ENCODE measurements around the gene DAB2IP. TPM values are rescaled to one million over a fixed set of nuclear protein-coding genes. Genes with fewer than 3 reads are reported as not detected.

DAB2IP gene
- total RNA-seq, 2 donors from 2014 or later: 0.07 to 0.53 TPM

GRCh38 chr9:121755581-121755980 lies 104.1 kb downstream of the DAB2IP start:
- no peak overlapping the region for H3K27ac Mint-ChIP-seq
- ATAC-seq (no peak), DNase-seq (ENCODE audit: low spot score) (no peak)
- no peaks in the 10 kb centered on the region for H3K4me1 Mint-ChIP-seq (ENCODE audit: low read depth in 2 of 2)
- H3K27me3 Mint-ChIP-seq: peaks cover 0 to 3% of the 10 kb centered on the region in 2 donors
- H3K9me3 Mint-ChIP-seq: no peaks in the 10 kb centered on the region
- H3K36me3 Mint-ChIP-seq: no peaks in the 10 kb centered on the region
- no peak overlapping the region for H3K4me3 Mint-ChIP-seq

- DNase-seq (ENCODE audit: low spot score) (no peak), ATAC-seq (no peak)
- Mint-ChIP-seq H3K4me1 (ENCODE audit: low read depth in 2 of 2) (no peaks in the 10 kb centered on the region), H3K4me3 (no peak overlapping the region), H3K27me3 (peaks cover 0 to 3% of the 10 kb centered on the region in 2 donors), H3K27ac (no peak overlapping the region), H3K9me3 (no peaks in the 10 kb centered on the region), H3K36me3 (no peaks in the 10 kb centered on the region)
Measured at GRCh38 chr9:121756474-121757280, 105.2 kb downstream of the DAB2IP start.

GRCh38 chr9:121757281-121757585 lies 105.8 kb downstream of the DAB2IP start:
- no peaks in the 10 kb centered on the region for H3K4me1 Mint-ChIP-seq (ENCODE audit: low read depth in 2 of 2)
- no peak overlapping the region for H3K4me3 Mint-ChIP-seq
- peaks cover 0 to 3% of the 10 kb centered on the region in 2 donors for H3K27me3 Mint-ChIP-seq
- ATAC-seq: no peak
- no peak overlapping the region for H3K27ac Mint-ChIP-seq
- no peak for DNase-seq (ENCODE audit: low spot score)
- no peaks in the 10 kb centered on the region for H3K9me3 Mint-ChIP-seq
- H3K36me3 Mint-ChIP-seq: no peaks in the 10 kb centered on the region

- no peak for ATAC-seq
Measured at GRCh38 chr9:121758693-121759092, 107.3 kb downstream of the DAB2IP start.

GRCh38 chr9:121759996-121760395 lies 108.6 kb downstream of the DAB2IP start:
- no peak for ATAC-seq
- H3K27me3 Mint-ChIP-seq: peaks cover 0 to 3% of the 10 kb centered on the region in 2 donors

More at GRCh38 chr9:121758693-121759092, 107.3 kb downstream of the DAB2IP start:
- DNase-seq (ENCODE audit: low spot score): no peak
- H3K27ac Mint-ChIP-seq: no peak overlapping the region
- no peaks in the 10 kb centered on the region for H3K4me1 Mint-ChIP-seq (ENCODE audit: low read depth in 2 of 2)
- H3K36me3 Mint-ChIP-seq: no peaks in the 10 kb centered on the region
- H3K4me3 Mint-ChIP-seq: no peak overlapping the region
- H3K27me3 Mint-ChIP-seq: peaks cover 0 to 3% of the 10 kb centered on the region in 2 donors
- no peaks in the 10 kb centered on the region for H3K9me3 Mint-ChIP-seq

GRCh38 chr9:121760571-121760970 lies 109.1 kb downstream of the DAB2IP start:
- H3K9me3 Mint-ChIP-seq: no peaks in the 10 kb centered on the region
- ATAC-seq (no peak), DNase-seq (ENCODE audit: low spot score) (no peak)
- no peaks in the 10 kb centered on the region for H3K4me1 Mint-ChIP-seq (ENCODE audit: low read depth in 2 of 2)
- H3K4me3 Mint-ChIP-seq: no peak overlapping the region
- H3K27ac Mint-ChIP-seq: no peak overlapping the region
- H3K36me3 Mint-ChIP-seq: no peaks in the 10 kb centered on the region
- peaks cover 0 to 3% of the 10 kb centered on the region in 2 donors for H3K27me3 Mint-ChIP-seq

More at GRCh38 chr9:121759996-121760395, 108.6 kb downstream of the DAB2IP start:
- no peaks in the 10 kb centered on the region for H3K4me1 Mint-ChIP-seq (ENCODE audit: low read depth in 2 of 2)
- no peak overlapping the region for H3K4me3 Mint-ChIP-seq
- no peaks in the 10 kb centered on the region for H3K36me3 Mint-ChIP-seq
- H3K9me3 Mint-ChIP-seq: no peaks in the 10 kb centered on the region
- DNase-seq (ENCODE audit: low spot score): no peak
- no peak overlapping the region for H3K27ac Mint-ChIP-seq

- Mint-ChIP-seq H3K36me3 (no peaks in the 10 kb centered on the region), H3K9me3 (no peaks in the 10 kb centered on the region), H3K4me3 (no peak overlapping the region), H3K27ac (no peak overlapping the region), H3K4me1 (ENCODE audit: low read depth in 2 of 2) (no peaks in the 10 kb centered on the region), H3K27me3 (peaks cover 0 to 6% of the 10 kb centered on the region in 2 donors)
- ATAC-seq (no peak), DNase-seq (ENCODE audit: low spot score) (no peak)
Measured at GRCh38 chr9:121763131-121763530, 111.7 kb downstream of the DAB2IP start.

GRCh38 chr9:121763561-121764370 lies 112.3 kb downstream of the DAB2IP start:
- ATAC-seq (no peak), DNase-seq (ENCODE audit: low spot score) (no peak)
- Mint-ChIP-seq H3K4me1 (ENCODE audit: low read depth in 2 of 2) (no peaks in the 10 kb centered on the region), H3K36me3 (no peaks in the 10 kb centered on the region), H3K27ac (no peak overlapping the region), H3K27me3 (peaks cover 0 to 6% of the 10 kb centered on the region in 2 donors), H3K9me3 (no peaks in the 10 kb centered on the region), H3K4me3 (no peak overlapping the region)

GRCh38 chr9:121764371-121764730 lies 112.9 kb downstream of the DAB2IP start:
- peaks cover 0 to 6% of the 10 kb centered on the region in 2 donors for H3K27me3 Mint-ChIP-seq
- DNase-seq (ENCODE audit: low spot score): no peak
- no peak for ATAC-seq
- H3K4me3 Mint-ChIP-seq: no peak overlapping the region
- no peaks in the 10 kb centered on the region for H3K36me3 Mint-ChIP-seq
- H3K27ac Mint-ChIP-seq: no peak overlapping the region
- no peaks in the 10 kb centered on the region for H3K9me3 Mint-ChIP-seq
- no peaks in the 10 kb centered on the region for H3K4me1 Mint-ChIP-seq (ENCODE audit: low read depth in 2 of 2)

- DNase-seq (ENCODE audit: low spot score) (no peak), ATAC-seq (no peak)
- no peak overlapping the region for H3K4me3 Mint-ChIP-seq
- no peak overlapping the region for H3K27ac Mint-ChIP-seq
- H3K36me3 Mint-ChIP-seq: no peaks in the 10 kb centered on the region
- H3K4me1 Mint-ChIP-seq (ENCODE audit: low read depth in 2 of 2): no peaks in the 10 kb centered on the region
- no peaks in the 10 kb centered on the region for H3K9me3 Mint-ChIP-seq
- H3K27me3 Mint-ChIP-seq: peaks cover 0 to 3% of the 10 kb centered on the region in 2 donors
Measured at GRCh38 chr9:121765021-121765950, 113.9 kb downstream of the DAB2IP start.

- Mint-ChIP-seq H3K4me3 (no peak overlapping the region), H3K36me3 (no peaks in the 10 kb centered on the region), H3K27ac (no peak overlapping the region), H3K4me1 (ENCODE audit: low read depth in 2 of 2) (no peaks in the 10 kb centered on the region), H3K9me3 (no peaks in the 10 kb centered on the region), H3K27me3 (peaks cover 0 to 3% of the 10 kb centered on the region in 2 donors)
- DNase-seq (ENCODE audit: low spot score): no peak
- ATAC-seq: no peak
Measured at GRCh38 chr9:121766081-121766683, 114.7 kb downstream of the DAB2IP start.

- DNase-seq (ENCODE audit: low spot score) (no peak), ATAC-seq (no peak)
- no peaks in the 10 kb centered on the region for H3K4me1 Mint-ChIP-seq (ENCODE audit: low read depth in 2 of 2)
- H3K9me3 Mint-ChIP-seq: no peaks in the 10 kb centered on the region
- H3K36me3 Mint-ChIP-seq: no peaks in the 10 kb centered on the region
- no peak overlapping the region for H3K4me3 Mint-ChIP-seq
- peaks cover 0 to 3% of the 10 kb centered on the region in 2 donors for H3K27me3 Mint-ChIP-seq
- H3K27ac Mint-ChIP-seq: no peak overlapping the region
Measured at GRCh38 chr9:121767171-121767769, 115.8 kb downstream of the DAB2IP start.
